ENCODE results near the gene MAP7. TPM values are rescaled to one million over a fixed set of nuclear protein-coding genes. Genes with fewer than 3 reads are reported as not detected.

MAP7 gene
- total and polyA plus RNA-seq, 4 donors, result 3.2 to 17.5 (median 8.3) TPM

- no peak for DNase-seq (ENCODE audit: low spot score)
- Histone ChIP-seq H3K4me3 (ENCODE audit: low read depth in 1 of 3, low read length in 3 of 3) (no peak overlapping the region), H3K9me3 (ENCODE audit: control insufficient read depth in 4 of 4, low read length in 3 of 4) (no peaks in the 10 kb centered on the region), H3K4me1 (ENCODE audit: control insufficient read depth in 4 of 4, insufficient read depth in 4 of 4, low read length in 3 of 4) (no peaks in the 10 kb centered on the region), H3K27ac (ENCODE audit: low read depth in 1 of 2, low read length in 2 of 2) (no peak overlapping the region), H3K36me3 (ENCODE audit: control insufficient read depth in 4 of 4, insufficient read depth in 3 of 4, low read depth in 1 of 4, low read length in 3 of 4) (no peaks in the 10 kb centered on the region), H3K9ac (ENCODE audit: low read depth in 1 of 2, low read length in 2 of 2) (no peak overlapping the region), H3K27me3 (ENCODE audit: control insufficient read depth in 4 of 4, insufficient read depth in 4 of 4, low read length in 3 of 4) (no peaks in the 10 kb centered on the region)
- TF ChIP-seq ZBTB33 (IDR thresholded peaks at IDR 0.05), result no peak
- TF ChIP-seq, protein P1, sequence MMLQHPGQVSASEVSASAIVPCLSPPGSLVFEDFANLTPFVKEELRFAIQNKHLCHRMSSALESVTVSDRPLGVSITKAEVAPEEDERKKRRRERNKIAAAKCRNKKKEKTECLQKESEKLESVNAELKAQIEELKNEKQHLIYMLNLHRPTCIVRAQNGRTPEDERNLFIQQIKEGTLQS (IDR thresholded peaks at IDR 0.05), result no peak
- TF ChIP-seq, protein P2, sequence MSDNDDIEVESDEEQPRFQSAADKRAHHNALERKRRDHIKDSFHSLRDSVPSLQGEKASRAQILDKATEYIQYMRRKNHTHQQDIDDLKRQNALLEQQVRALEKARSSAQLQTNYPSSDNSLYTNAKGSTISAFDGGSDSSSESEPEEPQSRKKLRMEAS (IDR thresholded peaks at IDR 0.05), result no peak
- TF ChIP-seq RXRA (IDR thresholded peaks at IDR 0.05), result no peak
- no peak for TF ChIP-seq TAF1 (conservative IDR thresholded peaks at IDR 0.05)
- TF ChIP-seq EGR1 (IDR thresholded peaks at IDR 0.05; ENCODE audit: low read depth in 2 of 2), result no peak
- TF ChIP-seq HNF4G (IDR thresholded peaks at IDR 0.05), result no peak
- no peak for TF ChIP-seq REST (IDR thresholded peaks at IDR 0.05)
- no peak for TF ChIP-seq SP1 (IDR thresholded peaks at IDR 0.05)
- no peak for TF ChIP-seq YY1 (IDR thresholded peaks at IDR 0.05)
- no peak for TF ChIP-seq HNF4A (conservative IDR thresholded peaks at IDR 0.05)
- TF ChIP-seq FOXA2 (IDR thresholded peaks at IDR 0.05), result no peak
- TF ChIP-seq FOXA1 (IDR thresholded peaks at IDR 0.05), result no peak
- no peak for TF ChIP-seq RAD21 (IDR thresholded peaks at IDR 0.05)
- TF ChIP-seq GABPA (IDR thresholded peaks at IDR 0.05 in 1 of 2, conservative IDR thresholded peaks at IDR 0.05 in 1 of 2), result no peak
- no peak for TF ChIP-seq JUND (IDR thresholded peaks at IDR 0.05)
- no peak for TF ChIP-seq CTCF (IDR thresholded peaks at IDR 0.05; ENCODE audit: low read depth, low read length, missing input control)
- no peak for TF ChIP-seq NR2F2 (IDR thresholded peaks at IDR 0.05)
- WGBS, result 88% methylated on average over 3 of the region's 3 CpGs
Measured at GRCh38 chr6:136337606-136338005, 212.6 kb downstream of the MAP7 start.
